C4-2B (cell line): ENCODE measurements around the gene EDDM3A.

Experiments used
- ZFX ChIP-seq: fragments of 450-650 bp; IDR thresholded peaks from 2 replicates; pipeline ENCODE4 v1.6.1; 2017
- TF ChIP-seq, protein P1 (sequence below): fragments of 450-650 bp; conservative IDR thresholded peaks from 2 replicates; pipeline ENCODE4 v1.5.1; 2017; ENCODE audit warnings: mild to moderate bottlenecking

DNA sequence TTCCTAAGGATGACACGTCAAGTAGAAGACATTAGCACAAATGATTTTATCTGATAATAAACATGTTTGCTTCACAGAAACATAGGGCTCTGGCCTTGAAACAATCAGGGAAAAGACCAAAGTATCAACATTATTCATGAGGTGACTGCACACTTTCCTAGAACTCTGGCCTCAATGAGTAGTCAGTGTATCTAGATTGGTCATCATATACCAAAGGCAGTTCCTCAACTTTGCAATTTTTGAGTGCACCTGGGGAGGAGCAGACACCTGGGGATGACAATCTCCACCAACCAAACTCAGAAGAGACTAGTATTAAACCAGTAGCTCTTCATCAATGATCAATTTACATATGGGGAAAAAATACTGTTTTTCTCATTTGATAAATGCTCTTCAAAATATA is 4.5 kb downstream of the EDDM3A start:
- TF ChIP-seq, protein P1, sequence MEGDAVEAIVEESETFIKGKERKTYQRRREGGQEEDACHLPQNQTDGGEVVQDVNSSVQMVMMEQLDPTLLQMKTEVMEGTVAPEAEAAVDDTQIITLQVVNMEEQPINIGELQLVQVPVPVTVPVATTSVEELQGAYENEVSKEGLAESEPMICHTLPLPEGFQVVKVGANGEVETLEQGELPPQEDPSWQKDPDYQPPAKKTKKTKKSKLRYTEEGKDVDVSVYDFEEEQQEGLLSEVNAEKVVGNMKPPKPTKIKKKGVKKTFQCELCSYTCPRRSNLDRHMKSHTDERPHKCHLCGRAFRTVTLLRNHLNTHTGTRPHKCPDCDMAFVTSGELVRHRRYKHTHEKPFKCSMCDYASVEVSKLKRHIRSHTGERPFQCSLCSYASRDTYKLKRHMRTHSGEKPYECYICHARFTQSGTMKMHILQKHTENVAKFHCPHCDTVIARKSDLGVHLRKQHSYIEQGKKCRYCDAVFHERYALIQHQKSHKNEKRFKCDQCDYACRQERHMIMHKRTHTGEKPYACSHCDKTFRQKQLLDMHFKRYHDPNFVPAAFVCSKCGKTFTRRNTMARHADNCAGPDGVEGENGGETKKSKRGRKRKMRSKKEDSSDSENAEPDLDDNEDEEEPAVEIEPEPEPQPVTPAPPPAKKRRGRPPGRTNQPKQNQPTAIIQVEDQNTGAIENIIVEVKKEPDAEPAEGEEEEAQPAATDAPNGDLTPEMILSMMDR: no peak
- no peak for TF ChIP-seq ZFX
